NCI-H1417 (cell line): ENCODE results near the gene EDARADD.
A peak's percentile ranks its signal among the peaks of the same experiment; 100 is the strongest.
"Not testable (repeated sequence)": the region's sequence is repeated elsewhere in the genome, so short reads cannot be mapped to it uniquely, and the experiment has no call there.

Source experiments
- DNase-seq, 3 experiments: peaks; one replicate each; lab custom pipeline; 2025; lab: John Stamatoyannopoulos, UW

The EDARADD gene

DNA sequence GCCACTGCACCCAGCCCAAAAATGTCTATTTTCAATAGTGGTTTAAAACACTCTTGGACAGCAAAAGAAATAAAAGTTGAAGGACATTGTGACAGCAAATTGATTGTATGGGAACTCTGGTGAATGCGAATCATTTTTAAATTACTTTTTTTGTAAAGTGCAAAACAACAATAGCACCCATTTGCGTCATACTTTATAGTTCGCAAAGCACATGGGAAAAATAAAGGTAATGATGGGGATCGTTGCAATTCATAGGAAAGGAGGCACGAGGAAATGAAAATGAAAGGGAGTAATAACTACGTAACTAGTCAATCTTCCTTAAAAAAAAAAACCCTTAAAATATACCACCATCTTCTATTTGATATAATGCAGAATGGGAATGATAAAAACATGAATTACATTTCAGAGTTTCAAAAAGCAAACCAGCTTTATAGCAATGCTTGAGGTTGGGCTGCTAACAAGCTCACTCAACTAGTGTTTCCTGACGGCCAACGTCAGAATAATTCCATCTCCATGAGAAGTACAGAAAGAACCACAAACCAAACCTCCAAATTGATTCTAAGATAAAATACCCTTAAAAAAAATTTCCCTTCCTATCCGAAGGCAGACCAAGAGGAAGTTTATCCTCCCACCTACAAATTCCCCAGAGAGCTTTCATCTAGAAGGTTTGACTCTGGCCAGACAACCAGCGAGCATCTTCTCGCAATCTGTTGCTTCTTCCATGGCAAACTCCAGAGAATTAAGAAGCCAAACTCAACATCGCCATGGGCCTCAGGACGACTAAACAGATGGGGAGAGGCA is at the start of gene EDARADD:
TSS of gene EDARADD (plus strand) at position 606 of the 801 bp plus-strand sequence. CDS start at position 765, 159 bp downstream.
- DNase-seq, result no peak

DNA sequence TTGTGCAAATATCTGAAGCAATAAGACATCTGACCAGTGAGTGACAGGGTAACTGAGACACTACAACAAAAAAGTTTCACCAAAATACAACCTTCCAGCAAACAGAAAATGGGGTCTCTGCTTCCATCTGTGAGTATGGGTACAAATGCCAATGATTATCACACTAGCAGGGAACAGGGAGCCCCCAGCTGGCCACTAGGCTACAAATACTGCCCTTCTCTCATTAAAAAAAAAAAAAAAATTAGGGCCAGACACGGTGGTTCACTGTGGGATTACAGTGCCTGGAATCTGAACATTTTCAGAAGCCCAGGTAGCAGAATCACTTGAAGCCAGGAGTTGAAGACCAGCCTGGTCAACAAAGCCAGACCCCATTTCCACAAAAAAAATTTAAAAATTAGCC is 48.4 kb upstream of the EDARADD start:
- peak in 1 of 3 experiments; percentile 43 for DNase-seq

DNA sequence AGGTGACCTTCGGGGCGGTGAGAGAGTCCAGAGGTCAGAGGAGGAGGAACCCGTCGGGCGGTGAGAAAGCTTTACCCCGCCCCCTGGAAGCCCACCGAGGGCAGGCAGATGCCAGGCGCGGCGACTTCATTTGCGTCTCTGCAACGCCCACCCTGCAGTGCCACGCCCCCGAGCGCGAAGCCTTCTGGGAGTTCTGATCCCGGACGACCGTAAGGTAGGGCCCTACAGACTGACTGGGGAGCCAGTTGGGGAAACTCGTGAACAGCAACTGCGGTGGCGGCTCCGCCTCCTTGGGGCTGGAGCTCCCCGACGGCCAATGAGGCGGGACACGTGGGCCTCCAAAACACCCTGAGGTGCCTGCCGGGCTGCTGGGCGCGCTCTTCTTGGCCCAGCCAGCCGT is 46.0 kb upstream of the EDARADD start:
- no peak for DNase-seq

DNA sequence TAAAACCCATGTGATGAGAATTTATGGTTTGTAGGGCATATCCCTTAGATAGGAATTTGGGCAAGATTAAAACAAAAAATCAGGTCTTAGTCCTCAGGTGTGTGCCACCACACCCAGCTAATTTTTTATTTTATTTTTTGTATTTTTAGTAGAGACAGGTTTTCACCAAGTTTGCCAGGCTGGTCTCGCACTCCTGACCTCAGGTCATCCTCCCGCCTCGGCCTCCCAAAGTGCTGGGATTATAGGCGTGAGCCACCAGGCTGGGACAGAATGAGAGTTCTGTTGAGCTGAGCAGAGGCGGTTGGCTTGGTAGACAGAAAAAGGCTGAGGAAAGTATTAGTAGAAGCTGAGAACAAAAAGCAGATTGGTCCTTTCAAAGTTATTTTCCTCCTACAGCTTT is 43.8 kb upstream of the EDARADD start:
- no peak for DNase-seq

DNA sequence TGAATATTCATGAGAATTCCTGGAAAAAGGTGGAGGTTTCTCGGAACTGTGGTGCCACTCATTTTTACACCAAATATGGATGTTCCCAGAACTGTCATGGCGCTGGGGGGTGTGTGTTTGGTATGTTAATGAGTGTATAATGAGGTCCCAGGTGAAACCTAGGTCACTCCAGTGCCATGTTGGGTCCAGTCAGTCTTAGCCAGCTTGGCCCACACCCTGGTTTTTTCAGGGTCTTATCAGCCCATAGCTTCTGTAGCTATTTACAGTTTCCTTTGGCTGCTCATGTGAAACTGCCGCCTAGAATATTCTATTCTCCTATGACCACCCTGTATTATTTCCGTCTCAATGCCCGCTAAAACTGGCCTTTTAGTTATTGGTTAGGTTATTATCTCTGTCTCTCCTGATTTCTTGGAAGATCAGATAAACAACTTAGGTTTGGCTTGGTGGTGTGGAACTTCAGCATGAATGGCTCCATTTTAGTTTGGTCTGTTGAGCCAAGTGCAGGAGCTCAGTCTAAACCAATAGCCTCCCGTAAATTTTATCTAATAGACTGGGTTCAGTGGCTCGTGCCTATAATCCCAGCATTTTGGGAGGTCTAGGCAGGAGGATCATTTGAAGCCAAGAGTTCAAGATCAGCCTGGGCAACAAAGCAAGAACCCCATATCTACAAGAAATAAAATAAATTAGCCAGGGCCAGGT is 42.1 kb upstream of the EDARADD start:
- DNase-seq, result no peak

DNA sequence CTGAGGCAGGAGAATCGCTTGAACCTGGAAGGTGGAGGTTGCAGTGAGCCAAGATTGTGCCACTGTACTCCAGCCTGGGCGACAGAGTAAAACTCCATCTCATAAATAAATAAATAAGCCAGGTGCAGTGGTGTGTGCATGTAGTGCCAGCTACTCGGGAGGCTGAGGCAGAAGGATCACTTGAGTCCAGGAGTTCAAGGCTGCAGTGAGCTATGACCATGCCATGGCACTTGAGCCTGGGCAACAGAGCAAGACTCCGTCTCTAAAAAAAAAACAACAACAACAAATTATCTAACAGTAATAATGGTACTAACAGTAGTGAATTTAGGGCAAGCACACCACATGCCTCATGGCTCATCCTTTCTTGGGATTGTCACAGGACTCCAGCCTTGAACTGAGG is 41.3 kb upstream of the EDARADD start:
- not testable (repeated sequence) for DNase-seq

DNA sequence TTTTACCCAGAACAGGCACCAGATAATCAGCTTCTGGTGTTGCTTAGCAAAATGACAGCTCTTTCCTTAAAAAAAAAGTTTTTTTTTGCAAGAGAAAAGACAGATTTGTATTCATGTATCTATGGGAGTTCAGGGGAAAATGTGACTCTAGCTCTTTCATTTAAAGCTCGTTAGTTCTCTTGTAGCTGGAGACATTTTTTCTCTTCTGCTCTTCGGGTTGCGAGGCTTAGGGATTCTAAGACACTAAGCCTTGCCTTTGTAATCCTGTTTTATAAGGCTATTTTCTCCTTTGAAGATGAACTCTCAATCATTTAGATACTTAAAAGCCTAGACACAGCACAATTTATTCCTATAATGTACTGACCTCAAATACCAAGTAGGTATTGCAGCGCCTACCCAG is 40.3 kb upstream of the EDARADD start:
- DNase-seq, result no peak

DNA sequence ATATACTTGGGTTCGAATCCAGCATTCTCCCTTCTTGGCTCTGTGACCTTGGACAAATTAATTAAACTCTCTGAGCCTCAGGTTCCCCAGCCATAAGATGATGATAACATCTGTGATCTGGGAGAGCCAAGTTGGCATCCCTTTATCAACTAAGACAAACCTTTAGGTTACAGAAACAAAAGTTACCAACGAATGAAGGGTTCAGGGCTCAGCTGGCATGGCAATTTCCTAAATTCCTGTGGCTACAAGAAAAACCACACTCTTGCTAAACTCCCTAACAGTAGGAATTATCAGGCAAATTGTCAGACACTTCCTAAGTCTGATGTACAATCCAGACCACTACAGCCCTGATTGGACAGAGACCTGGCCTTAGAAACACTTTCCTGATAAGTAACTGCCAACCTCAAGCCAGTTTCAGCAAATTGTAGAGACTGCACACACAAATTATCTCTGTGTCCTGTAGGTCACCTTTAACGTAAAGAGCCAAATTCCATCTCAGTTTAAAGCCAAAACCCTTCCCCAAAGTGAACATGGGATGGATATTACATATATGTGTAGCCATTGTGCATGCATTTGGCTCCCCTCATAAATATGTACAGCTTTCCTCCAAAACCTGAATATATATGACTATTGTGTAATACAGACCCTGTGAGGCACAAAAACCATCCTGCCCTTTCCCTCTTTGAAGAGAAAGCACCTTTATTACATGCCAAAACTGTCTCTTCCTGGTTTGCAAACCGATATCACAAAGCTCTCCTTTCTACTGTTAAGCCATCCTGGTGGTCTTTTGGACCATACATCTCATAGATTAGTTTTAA is 39.5 kb upstream of the EDARADD start:
- no peak for DNase-seq

DNA sequence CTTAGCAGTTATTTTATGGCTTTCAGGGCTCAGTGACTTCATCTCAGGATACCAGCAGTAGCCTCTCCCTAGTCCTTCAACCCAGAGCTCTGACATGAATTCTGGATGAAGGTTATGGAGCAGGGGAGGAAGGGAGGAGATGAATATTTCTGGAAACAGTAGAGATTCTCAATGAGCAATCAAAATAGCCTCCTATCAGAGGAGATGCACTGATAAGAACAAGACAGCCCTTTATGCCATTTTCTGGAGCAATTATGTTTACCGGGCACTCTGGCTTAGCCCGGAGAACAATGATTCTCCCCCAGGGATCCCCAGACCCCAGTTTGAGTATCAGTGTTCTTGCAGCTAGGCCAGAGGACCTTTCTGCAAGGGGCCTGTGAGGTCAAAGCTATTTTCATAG is 37.9 kb upstream of the EDARADD start:
- no peak for DNase-seq

DNA sequence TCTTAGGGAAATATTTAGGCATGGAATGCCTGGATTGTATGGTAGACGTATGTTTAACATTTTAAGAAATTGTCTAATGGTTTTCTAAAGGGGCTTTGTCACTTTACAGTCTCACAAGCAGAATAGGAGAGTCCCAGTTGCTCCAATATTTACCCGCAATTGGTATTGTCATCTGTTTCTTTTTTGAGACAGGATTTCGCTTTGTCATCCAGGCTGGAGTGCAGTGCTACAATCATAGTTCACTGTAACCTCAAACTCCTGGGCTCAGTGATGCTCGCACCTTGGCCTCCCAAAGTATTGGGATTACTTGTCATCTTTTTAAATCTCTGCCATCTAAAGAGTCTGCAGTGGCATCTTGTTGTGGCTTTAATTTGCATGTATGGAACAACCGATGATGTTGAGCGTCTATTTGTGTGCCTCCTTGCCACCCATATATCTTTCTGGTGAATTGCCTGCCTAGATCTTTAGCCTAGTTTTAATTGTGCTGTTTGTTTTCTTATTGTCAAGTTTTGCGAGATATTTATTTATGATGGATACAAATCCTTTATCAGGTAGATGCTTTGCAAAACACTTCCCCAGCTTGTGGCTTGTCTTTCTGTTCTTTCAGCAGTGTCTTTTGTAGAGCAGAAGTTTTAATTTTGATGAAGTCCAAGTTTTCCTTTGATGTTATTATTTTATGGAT is 32.0 kb upstream of the EDARADD start:
- DNase-seq, result no peak

DNA sequence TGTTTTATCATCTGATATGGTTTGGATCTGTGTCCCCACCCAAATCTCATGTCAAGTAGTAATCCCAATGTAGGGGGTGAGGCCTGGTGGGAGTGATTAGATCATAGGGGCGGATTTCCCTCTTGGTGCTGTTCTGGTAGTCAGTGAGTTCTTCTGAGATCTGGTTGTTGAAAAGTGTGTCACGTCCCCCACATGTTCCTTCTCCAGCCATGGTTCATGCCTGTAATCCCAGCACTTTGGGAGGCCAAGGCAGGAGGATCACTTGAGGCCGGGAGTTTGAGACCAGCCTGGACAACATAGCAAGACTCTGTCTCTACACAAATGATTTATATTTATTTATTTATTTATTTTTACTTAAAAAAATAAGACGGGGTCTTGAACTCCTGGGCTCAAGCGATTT is 30.8 kb upstream of the EDARADD start:
- DNase-seq, result no peak

DNA sequence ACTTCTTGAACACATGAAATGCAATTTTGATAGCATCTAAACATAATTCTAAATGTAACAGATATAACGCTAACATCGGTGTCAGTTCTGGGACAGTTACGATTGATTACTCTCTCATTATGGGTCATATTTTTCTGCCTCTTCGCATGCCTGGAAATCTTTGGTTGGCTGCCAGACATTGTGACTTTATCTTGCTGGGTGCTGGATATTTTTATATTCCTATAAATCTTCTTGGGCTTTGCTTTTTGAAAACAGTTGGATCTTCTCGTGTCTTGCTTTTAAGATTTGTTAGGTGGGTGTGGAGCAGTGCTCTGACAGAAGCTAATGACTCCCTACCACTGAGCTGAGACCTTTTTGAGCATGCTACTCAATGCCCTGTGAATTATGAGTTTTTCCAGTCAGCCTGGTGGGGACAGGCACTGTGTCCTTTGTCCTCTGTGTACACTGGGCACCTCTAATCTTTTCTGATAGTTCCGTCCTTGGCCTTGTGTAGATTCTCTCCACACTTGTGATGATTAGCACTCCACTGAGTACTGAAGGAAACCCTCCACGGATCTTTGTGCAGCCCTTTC is 28.0 kb upstream of the EDARADD start:
- no peak for DNase-seq

DNA sequence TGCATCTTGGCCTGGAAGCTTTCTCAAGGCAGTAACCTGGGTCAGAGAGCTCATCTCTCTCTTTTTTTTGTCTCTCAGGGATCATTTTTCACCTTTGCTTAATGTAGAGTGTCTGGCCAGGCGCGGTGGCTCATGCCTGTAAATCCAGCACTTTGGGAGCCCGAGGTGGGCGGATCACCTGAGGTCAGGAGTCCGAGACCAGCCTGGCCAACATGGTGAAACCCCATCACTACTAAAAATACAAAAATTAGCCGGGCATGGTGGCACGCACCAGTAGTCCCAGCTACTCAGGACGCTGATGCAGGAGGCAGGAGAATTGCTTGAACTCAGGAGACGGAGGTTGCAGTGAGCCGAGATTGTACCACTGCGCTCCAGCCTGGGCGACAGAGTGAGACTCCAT is 27.4 kb upstream of the EDARADD start:
- DNase-seq, result not testable (repeated sequence)

DNA sequence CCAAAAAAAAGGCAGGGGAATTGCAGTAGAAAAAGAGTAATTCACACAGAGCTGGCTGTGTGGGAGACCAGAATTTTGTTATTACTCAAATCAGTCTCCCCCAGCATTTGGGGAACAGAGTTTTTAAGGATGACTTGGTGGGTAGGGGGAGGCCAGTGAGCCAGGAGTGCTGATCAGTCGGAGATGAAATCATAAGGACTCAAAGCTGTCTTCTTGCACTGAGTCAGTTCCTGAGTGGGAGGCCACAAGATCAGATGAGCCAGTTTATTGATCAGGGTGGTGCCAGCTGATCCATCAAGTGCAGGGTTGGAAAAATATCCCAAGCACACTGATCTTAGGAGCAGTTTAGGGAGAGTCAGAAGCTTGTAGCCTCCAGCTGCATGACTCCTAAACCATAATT is 23.7 kb upstream of the EDARADD start:
- no peak for DNase-seq

DNA sequence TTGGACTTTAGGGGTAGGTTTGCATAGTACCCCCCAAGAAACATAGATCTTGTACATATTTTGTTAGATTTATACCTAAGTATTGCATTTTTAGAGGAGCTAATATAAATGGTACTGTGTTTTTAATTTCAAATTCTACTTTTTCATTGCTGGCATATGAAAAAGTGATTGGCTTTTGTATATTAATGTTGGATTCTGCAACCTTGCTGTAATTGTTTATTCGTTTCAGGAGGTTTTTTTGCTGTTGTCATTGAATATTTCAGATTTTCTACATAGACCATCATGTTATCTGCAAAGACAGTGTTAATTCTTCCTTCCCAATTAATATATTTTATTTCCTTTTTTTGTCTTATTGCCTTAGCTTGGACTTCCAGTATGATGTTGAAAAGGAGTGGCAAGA is 23.0 kb upstream of the EDARADD start:
- DNase-seq, result no peak

DNA sequence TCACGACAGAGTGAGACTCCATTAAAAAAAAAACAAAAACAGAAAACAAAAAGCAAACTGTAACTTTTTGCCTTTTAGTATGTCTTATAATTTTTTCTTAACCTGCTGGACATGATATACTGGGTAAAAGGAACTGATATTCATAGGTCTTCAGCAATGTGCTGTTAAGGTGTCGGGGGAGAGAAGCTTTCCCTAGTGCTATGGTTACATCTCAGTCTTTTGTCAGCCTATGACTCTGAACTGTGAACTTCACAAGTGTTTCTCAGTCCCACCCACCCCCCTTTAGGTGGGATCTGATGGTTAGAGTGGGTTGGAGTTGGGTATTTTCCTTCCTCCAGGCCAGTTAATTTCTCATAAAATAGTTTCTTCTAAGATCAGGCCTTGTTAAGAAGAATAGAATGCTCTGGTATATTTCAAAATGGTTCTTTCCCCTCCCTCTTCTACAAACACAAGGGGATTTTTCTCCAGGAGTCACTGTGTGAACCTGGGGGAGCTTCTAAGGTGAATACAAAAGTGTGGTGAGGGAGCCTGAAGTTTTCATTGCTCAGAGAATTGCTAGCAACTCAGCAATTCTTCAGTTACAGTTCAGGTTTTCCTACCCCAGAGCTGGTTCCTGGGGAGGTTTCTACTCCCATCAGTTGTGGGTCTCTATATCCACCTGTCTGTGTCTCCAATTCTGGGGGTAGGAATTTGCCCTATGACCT is 16.1 kb upstream of the EDARADD start:
- no peak for DNase-seq

DNA sequence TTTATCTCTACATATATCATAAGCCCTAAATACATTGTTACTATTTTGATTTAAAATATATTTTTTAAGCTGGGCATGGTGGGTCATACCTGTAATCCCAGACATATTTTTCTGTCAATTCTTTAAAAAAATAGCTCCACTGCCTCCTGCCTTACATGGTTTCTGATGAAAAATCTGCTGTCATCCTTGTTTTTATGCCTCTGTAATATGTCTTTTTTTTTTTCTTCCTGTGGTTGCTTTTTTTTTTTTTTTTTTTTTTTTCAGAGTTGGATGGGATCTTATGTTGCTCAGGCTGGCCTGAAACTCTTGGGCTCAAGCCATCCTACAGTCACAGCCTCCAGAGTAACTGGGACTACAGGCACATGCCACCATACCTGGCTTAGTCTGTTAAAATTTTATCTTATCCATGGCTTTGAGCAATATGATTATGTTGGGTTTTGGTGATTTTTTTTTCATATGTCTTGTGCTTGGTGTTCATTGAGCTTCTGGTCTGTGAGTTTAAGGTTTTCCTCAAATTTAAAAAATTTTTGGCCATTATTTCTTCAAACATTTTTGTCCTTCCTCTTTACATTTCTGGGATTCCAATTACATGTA is 12.4 kb upstream of the EDARADD start:
- DNase-seq, result no peak

DNA sequence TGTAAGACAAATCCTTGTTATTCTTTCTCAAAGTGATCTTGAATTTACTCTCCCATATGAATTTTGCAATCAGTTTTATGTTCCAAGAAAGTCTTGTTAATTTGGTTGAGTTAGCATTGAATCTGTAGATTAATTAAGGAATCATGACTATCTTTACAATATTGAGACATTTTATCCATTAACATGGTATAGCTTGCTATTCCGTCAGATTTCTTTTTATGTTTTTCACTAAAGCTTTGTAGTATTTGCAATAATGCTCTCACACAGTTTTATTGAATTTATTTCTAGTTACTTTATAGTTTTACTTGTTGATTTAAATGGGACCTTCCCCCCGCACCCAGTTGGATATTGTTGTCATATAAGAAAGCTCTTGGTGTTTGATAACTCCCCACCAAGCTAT is 5.8 kb upstream of the EDARADD start:
- no peak for DNase-seq

DNA sequence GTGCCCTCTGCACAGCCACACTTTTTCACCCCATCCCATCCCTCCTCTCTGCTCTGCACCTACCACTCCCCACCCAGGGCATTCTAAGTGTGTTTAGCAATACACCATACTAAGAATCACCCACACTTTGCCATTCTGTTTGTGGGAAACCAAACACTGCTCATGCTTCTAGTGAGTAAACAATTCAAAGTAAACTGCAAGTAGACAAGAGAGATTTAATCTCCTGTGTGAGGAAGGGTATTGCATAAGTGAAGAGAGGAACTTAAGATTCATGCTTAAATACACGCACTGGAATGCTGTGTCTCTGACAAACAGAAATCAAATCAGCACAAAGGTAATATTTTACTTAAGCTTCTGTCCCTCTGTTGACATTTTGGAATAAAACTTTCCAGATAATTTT is 4.8 kb upstream of the EDARADD start:
- DNase-seq, result no peak

DNA sequence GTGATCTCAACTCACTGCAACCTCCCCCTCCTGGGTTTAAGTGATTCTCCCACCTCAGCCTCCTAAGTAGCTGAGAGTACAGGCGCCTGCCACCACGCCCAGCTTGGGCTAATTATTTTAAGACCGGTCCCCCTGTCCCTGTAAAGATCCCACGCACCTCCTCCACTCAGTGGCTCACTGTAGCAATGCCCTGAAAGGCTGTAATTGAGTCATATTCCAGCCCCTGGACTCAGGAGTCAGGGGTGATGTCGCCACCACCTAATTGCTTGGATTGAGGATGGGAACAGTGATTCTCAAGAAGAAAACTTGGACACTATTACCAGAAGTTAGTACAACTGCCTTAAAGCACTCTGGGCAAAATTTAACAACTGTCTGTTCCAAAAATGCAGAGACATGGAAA is 3.1 kb upstream of the EDARADD start:
- no peak for DNase-seq

DNA sequence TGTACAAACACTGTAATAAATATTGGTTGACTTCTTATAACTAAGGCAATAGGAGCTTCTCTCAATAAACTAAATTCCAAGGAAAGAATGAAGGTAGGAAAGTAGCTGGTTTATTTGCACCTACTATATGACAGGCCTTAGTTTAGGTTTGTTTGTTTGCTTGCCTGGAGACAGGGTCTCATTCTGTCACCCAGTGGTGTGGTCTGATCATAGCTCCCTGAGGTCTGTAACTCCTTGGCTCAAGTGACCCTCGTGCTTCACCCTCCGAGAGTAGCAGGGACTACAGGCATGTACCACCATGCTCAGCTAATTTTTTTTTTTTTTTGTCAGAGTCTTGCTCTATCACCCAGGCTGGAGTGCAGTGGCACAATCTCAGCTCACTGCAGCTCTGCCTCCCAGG is 1.9 kb upstream of the EDARADD start:
- no peak for DNase-seq
